Subcutaneous preadipocyte (primary cell): Measurements from ENCODE around the gene LRRC18. TPM values are rescaled to one million over a fixed set of nuclear protein-coding genes. Genes with fewer than 3 reads are reported as not detected.

Experiments
- small RNA-seq: library from RNA; depleted of rRNA; stranded (forward); fragments of <200 nt; gene quantifications from one replicate; pipeline ENCODE3, GENCODE V24; 2012
- total RNA-seq: library from RNA; depleted of rRNA; stranded (reverse); fragments of >200 nt; gene quantifications from 2 replicates; pipeline ENCODE4 v1.2.3, GENCODE V29; 2012

Gene LRRC18
- total RNA-seq, result not detected in 2 replicates

DNA sequence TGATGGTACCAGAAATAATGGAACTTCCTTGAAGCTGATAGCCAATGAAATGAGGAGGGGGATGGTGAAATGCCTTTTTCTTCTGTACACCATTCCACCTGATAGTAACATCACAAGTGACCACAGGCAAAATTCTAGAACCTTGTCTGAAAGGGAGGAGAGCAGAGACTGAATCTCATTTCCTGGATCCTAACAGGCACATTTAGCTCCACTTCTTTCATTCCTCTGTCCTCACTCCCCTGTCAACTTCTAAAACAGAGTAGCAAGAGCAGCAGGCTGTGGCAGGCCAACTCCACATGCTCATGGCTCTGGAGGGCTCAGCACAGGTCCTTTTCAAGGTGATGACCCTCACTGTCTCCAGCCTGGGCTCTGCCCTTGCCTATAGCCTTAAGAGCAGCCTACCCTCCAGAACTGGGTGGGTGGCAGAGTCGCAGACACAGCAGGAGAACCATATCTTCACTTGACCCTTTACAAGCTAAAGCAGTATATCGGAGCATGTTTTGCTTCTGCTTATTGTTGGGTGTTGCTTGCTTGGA lies at the start of gene LRRC18:
LRRC18 (minus strand) TSS at position 51 of the 536 bp plus-strand sequence. CDS start 25,685 bp downstream, outside the sequence.

Small RNAs within 50 kb of the gene (small RNA-seq; reads per million reads assigned to genes)
- not detected for gene MIR4294

Other genes starting within 250 kb of the LRRC18 start
- gene VSTM4, start 175.7 kb upstream of the LRRC18 start, total RNA-seq, result 4.0 and 4.1 TPM in 2 replicates
- not detected in 2 replicates for gene FAM170B, start 194.2 kb upstream of the LRRC18 start, total RNA-seq
- gene TMEM273, start 248.6 kb upstream of the LRRC18 start, total RNA-seq, result not detected in 2 replicates